Measurements from ENCODE around the gene ELOVL5.
A peak's percentile ranks its signal among the peaks of the same experiment; 100 is the strongest.
"Not testable (repeated sequence)": the region's sequence is repeated elsewhere in the genome, so short reads cannot be mapped to it uniquely, and the experiment has no call there.

ELOVL5 gene

DNA sequence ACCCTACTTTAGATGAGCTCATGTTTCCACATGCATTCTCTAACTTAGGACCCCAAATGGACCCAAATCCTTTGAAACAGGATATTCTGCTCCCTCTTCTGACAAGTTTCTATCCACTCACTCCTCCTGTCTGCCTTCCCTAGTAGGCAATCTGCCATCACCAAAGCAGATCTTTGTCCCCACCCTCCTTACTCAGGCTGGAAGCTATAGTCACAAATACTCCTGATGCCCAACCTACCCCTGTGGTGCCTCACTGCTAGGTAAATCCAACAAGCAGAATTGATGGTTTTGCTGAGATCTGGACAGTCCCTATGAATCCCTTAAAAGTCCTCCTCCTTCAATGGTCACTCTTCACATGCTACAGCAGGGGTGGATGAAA lies 21.7 kb downstream of the ELOVL5 start:
- no peak for DNase-seq

DNA sequence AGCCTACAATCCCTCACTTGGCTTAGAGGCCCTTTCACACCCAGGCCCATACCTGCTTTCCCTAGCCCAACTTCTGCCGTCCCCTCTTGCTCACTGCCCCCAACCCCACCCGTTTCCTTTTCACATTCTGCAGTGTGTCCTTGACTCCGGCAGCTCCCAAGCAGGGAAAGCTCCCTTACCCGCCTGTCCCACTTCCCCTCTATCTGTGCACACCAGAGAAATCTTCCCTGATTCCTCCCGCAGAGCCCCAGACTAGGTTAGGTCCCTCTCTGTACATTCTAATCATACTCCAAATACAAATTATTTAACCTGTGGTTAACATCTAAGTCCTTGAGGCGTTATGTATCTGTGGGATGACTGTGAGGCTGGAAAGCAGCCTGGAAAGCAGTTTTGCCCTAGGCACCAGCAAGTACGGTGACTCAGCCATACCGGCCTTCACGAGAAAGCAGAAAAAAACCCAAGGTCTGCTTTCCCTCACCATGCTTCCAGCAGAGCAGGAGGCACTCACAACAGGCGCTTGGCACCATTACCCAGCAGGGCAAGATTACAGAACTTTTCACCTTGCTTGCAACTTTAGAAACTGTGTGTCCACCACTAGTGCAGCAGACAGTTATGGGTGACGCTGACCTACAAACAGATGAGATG lies 22.3 kb downstream of the ELOVL5 start:
- peak; percentile 25 for DNase-seq

GRCh38 chr6:53325785-53326184 lies 23.0 kb downstream of the ELOVL5 start:
- no peak for DNase-seq

- no peak for DNase-seq
These were observed 26.3 kb downstream of the ELOVL5 start for GRCh38 chr6:53322188-53323029.

DNA sequence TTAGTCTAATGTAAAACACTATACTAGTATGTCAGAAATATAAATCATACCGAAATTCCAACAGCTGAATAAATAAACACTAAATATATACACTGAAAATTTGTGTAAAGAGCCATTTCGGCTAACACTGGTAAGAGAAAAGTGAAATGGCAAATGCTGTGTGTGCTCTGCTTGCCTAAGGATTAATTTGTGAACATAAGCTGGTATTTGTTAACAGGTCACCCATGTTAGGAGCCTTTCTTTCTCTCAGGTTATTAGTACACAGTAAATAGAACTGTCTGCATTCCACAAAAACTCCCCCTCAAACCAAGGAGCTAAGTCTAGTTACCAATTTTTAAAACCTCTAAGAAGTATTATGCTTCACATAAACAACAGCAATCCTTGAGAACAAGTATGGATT lies 27.0 kb downstream of the ELOVL5 start:
- no peak for DNase-seq

DNA sequence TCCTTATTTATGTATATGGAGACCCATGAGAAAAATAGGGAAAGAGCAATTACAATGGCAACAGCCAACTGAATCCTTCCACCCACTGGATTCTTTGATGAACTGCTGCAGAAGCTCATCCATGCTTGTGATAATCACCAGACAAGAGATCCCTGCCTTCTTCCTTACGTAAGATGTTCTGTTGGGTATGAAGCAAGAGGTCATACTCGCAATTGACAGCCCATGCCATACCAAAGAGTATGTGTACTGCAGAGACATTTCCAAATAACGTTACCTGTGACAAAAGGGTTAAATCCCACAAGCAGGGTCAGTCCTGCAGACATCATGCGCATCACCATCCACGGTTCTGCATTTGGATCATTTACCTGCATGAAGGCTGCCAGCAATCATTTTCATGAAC lies 27.8 kb downstream of the ELOVL5 start:
- DNase-seq = no peak

- no peak for DNase-seq
These were observed 30.3 kb downstream of the ELOVL5 start for GRCh38 chr6:53318429-53318828.

DNA sequence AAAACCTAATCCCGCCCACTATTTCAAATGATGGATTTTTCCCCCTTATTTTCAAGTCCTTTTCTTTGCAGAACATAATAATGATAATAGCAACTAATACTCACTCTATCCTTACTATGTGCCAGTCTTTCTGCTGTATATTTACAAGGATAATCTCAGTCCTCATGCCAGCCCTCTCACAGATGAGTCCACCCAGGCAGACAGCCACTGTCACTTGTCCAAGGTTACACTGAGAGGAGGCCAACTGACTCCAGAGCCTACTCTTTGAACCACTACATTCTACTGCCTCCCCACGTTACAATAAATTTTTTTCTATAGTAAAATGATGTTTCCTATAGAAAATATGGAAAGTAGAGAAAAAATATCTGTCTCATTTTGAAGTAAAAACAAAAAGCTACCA lies 30.9 kb downstream of the ELOVL5 start:
- no peak for DNase-seq

DNA sequence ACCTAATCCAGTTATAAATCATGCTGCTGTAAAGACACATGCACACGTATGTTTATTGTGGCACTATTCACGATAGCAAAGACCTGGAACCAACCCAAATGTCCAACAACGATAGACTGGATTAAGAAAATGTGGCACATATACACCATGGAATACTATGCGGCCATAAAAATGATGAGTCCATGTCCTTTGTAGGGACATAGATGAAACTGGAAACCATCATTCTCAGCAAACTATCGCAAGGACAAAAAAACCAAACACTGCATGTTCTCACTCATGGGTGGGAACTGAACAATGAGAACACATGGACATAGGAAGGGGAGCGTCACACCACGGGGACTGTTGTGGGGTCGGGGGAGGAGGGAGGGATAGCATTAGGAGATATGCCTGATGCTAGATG lies 31.5 kb downstream of the ELOVL5 start:
- DNase-seq = not testable (repeated sequence)

- no peak for DNase-seq
These were observed 32.6 kb downstream of the ELOVL5 start for GRCh38 chr6:53316142-53316541.

- DNase-seq = no peak
These were observed 33.5 kb downstream of the ELOVL5 start for GRCh38 chr6:53315086-53315724.

- no peak for DNase-seq
These were observed 34.9 kb downstream of the ELOVL5 start for GRCh38 chr6:53313784-53314400.

GRCh38 chr6:53312355-53312754 lies 36.4 kb downstream of the ELOVL5 start:
- DNase-seq = no peak

- no peak for DNase-seq
These were observed 37.2 kb downstream of the ELOVL5 start for GRCh38 chr6:53311586-53311935.

DNA sequence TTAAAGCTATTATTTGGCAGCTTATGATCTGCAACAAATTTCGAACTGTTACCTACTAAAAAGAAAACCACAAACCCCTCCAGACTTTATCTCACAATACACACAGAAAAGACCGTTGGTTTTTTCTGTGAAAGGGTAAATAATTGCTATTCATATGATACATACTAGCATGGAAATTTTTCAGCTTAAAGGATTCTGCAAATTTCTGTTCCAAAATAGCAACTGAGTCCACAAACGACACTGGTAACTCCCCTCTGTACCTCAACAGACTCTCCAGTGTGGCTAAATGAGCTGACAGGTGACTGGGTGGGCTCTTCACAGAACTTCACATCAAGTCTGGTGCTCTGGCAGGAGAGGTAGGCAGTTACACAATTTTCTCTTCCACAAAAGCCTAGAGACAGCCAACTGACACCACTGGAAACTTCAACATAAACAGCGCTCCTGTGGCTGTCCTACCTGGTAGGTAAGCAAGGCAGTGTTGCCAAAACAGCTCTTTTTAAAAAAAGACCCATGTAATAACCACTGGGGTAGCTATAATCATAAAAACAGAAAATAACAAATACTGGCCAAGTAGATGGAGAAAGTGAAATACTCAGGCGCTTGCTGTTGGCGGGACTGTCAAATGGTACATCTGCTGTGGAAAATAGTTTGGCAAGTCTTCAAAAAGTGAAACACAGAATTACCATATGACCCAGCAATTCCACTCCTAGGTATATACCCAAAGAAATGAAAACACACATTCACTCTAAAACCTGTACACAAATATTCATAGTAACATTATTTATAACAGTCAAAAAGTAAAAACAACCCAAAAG lies 37.8 kb downstream of the ELOVL5 start:
- DNase-seq = no peak

- no peak for DNase-seq
These were observed 38.8 kb downstream of the ELOVL5 start for GRCh38 chr6:53309901-53310300.

DNA sequence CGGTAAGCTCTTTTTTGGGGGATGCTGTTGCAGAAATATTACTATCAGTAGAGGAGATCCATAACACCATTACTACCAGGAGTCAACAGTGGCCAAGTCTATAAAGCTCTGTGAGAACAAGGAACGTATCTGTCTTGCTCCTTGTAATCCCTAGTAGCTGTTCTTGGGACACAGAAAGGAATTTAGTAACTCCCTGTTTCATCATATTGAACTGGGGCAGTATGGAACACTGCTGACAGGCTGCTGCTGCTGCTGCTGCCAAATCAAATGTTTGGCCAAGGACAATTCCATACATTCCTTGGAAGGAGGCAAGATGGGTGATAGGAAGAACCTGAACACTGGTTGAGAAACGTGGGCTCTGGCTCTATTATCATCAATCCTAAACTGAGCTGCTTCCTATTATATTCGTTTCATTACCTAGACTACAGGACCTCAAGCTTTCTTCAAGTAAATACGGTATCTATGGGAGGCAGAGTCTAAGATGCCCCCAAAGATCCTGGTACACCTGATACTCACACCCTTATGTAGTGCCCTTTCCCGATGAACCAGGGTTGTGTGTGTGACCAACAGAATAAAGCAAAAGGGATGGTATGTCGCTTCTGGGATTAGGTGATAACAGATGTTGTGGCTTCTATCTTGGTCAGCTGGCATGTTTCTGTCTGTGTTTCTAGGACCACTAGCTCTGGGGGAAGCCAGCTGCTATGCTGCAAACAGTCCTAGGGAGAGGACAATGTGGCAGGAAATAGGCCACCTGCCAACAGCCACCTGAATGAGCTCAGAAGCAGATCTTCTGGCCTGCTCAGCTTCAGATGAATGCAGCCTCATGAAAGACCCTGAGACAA lies 39.5 kb downstream of the ELOVL5 start:
- no peak for DNase-seq

- peak; percentile 50 for DNase-seq
These were observed 41.9 kb downstream of the ELOVL5 start for GRCh38 chr6:53306819-53307347.

- not testable (repeated sequence) for DNase-seq
These were observed 42.5 kb downstream of the ELOVL5 start for GRCh38 chr6:53306217-53306616.

GRCh38 chr6:53305506-53306005 lies 43.2 kb downstream of the ELOVL5 start:
- not testable (repeated sequence) for DNase-seq

DNA sequence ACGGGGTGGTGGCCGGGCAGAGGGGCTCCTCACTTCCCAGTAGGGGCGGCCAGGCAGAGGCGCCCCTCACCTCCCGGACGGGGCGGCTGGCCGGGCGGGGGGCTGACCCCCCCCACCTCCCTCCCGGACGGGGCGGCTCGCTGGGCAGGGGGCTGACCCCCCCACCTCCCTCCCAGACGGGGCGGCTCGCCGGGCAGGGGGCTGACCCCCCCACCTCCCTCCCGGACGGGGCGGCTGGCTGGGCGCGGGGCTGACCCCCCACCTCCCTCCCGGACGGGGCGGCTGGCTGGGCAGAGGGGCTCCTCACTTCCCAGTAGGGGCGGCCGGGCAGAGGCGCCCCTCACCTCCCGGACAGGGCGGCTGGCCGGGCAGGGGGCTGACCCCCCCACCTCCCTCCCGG lies 43.8 kb downstream of the ELOVL5 start:
- not testable (repeated sequence) for DNase-seq

All from stimulated activated CD4-positive, alpha-beta T cell treated with anti-CD3 and anti-CD28 coated beads, Interleukin-4, amount 100 ng/mL, for 24 hours (primary cell).